ENCODE measurements around the gene GMCL2.
"Not testable (repeated sequence)": the region's sequence is repeated elsewhere in the genome, so short reads cannot be mapped to it uniquely, and the experiment has no call there.

GMCL2 gene, protein sequence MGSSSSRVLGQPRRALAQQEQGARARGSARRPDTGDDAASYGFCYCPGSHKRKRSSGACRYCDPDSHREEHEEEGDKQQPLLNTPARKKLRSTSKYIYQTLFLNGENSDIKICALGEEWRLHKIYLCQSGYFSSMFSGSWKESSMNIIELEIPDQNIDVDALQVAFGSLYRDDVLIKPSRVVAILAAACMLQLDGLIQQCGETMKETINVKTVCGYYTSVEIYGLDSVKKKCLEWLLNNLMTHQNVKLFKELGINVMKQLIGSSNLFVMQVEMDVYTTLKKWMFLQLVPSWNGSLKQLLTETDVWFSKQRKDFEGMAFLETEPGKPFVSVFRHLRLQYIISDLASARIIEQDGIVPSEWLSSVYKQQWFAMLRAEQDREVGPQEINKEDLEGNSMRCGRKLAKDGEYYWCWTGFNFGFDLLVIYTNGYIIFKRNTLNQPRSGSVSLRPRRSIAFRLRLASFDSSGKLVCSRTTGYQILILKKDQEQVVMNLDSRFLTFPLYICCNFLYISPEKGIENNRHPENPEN

DNA sequence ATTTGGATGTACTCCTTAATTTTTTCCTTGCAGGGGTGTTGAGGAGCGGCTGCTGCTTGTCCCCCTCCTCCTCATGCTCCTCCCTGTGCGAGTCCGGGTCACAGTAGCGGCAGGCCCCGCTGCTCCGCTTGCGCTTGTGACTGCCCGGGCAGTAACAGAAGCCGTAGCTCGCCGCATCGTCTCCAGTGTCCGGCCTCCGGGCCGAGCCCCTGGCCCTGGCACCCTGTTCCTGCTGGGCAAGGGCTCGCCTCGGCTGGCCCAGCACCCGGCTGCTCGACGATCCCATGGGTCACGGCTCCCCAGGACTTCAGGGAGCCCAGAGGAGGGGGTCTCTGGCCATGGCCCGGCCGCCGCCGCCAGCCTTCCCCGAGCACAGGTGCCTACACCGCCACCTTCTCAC is at the start of gene GMCL2:
Gene GMCL2 (minus strand): TSS at position 358 of the 400 bp plus-strand sequence. CDS start 72 bp downstream, at position 286.
- DNase-seq, result no peak

DNA sequence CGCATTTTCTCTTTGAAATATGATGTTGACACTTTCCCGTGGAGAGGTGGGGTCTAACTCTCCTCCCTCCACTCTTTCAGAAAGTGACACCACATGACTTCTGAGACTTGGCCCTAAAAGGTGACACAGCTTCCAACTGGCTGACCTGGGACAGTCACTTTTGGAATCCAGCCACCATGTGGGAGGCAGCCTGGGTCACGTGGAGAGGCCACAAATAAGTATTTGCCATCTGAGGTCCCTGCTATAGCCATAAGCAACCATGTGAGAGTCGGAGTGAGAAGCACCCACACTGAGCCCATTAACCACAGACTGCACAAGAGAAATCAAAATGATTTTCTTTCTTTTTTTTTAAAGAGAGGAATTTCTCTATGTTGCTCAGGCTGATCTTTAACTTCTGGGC is 49.5 kb upstream of the GMCL2 start:
- DNase-seq, result no peak

DNA sequence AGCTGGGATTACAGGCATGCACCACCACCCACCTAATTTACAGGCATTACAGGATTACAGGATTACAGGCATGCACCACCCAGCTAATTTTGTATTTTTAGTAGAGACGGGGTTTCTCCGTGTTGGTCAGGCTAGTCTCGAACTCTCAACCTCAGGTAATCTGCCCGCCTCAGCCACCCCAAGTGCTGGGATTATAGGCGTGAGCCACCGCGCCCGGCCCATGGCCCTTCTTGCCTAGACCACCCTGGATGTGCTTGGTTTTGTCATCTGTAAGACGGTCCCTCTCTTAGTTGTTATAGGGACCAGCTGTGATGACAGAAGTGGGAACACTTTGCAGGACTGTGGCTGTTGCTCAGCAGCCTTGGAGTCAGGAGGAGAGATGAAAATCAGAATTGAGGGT is 49.0 kb upstream of the GMCL2 start:
- DNase-seq, result no peak

DNA sequence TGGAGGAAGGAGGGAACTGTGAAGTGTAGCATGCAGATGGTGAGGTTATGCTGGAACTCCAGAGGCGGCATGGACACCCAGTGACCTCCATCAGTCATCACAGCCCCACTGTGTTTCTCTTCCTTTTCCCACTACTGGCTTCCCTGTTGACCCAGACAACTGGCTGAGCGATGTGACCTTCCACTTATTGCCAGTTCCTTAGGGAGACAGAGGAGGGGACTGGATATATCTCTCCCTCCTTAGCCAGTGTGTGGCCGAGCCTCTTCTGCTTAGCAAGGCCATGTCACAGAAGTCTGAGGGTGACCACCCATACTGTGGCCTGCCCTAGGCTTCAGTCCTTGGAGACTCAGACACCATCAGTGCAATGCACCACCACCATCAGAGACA is 48.4 kb upstream of the GMCL2 start:
- no peak for DNase-seq

DNA sequence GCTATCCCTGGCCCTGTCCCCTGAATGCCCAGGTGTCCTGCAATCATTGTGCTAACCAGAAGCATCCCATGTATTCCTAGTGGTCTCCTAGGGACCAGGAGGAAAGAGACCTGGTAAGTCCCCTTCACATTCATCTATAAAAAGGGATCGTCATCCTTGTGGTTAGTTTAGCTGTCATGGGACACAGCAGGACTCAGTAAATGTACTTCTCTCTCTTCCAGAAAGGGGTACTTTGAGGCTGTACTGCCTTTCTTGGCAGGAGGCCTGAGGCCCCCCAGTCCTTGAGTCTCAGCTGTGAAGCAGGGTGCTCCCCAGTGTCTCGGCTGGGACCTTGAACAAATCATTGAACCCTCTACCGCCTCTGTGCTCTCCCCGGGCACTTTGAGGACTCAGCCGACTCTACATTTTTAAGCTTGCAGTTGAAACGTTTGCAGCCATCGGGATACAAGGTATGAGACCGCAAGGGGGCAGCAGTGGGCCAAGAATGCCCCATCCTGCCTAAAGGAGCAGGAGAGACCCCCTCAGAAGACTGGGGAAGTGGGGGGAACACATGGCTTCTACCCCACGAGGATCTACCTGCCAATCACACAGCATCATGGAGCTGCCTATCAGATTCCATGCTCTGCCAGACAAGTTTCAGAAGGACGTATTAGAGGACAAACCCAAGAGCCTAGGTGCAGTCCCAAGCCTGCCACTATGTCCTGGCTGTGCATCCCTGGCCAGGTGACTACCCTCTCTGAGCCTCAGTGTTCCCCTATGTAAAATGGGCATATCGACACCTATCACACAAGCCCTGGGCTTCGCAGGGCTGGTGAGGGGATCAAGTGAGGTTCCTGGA is 47.8 kb upstream of the GMCL2 start:
- DNase-seq, result no peak

DNA sequence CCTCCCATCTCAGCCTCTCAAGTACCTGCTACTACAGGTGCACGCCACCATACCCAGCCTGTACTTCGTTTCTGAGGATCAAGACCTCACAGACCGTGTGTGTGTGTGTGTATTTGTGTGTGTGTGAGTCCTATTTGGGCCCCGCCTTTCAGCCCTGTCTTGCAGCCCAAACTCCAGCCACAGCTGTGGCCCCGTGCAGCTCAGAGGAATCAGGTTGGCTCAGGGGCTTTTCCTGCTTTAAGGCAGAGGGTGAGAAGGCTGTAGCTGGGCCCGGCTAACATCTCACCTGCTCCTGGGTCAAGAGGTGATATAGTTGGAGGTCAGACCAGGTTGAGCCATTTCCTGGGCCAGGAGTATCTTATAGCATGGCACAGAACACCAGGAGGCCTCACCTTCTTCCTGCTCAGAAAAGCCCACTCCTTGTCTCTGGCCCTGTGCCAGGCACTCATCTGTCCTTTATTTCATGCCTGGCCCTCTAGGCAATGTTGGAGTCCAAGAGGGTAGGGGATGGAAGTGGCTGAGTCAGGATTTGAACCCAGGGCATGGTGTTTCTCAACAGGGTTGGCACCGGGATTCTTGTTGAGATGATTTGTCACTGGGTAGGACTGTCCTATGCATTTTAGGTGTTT is 47.1 kb upstream of the GMCL2 start:
- no peak for DNase-seq

DNA sequence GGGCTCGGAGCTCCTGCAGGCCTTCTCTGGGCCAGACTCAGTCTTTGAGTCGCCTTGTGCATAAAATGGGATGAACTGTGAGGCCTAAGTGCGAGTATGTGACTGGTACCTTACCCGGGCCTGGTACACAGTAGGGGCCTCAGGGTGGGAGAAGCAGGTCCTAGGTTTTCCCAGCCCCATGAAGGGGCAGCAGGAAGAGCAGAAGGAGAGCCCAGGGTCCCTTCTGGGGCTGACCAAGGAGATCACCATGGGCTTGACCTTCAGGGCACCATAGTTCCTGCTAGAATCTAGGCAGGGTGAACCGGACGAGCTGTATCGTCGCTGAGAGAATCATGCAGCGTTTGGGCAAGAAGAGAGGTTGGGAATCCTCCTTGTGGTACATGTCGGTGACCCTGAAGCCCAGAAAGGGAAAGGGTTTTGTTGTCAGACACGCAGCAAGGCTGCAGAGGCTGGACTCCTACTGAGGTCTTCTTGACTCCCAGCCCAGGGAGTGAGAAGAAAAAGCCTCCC is 45.8 kb upstream of the GMCL2 start:
- no peak for DNase-seq

DNA sequence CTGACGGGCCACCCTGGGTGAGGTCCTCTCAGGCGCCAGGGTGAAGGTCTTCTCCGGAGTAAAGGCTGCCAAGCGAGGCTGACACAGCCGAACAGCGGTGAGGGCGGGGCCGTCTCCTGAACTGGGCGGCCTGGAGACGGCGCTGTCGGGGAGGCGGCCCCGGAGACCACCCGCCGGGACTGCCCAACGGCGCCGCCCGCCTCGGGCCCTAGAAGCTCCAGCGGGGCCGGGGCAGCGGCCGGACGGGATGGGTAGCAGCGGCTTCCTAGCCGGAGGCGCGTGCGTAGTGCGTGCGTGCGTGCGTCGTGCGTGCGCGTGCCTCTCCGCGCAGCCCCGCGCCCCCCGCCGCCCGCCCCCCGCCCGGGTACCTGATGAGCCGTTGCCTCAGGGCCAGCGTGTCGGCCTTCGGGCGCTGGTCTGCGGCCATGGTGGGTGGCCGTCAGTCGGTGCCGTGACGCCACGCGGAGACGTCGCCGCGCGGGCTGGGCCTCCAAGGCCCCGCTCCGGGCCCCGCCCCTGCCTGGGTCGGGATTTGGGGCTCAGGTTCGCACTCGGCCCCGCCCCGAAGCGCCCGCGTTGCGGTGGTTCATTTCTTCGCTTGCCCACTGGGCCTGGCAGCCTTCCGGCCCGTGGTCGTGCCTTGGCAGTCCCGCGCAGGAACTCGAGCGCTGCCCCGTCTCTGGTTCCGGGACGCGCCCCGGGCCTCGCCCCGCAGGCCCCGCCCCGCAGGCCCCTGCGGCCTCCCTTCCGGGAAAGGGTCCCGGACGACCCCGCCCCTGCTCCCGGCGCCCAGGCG is 45.2 kb upstream of the GMCL2 start, which contains the start of gene PHYKPL:
Gene PHYKPL (minus strand): TSS at position 679 of the 796 bp plus-strand sequence. CDS start 252 bp downstream, at position 427.
- peak; percentile 47 for DNase-seq

DNA sequence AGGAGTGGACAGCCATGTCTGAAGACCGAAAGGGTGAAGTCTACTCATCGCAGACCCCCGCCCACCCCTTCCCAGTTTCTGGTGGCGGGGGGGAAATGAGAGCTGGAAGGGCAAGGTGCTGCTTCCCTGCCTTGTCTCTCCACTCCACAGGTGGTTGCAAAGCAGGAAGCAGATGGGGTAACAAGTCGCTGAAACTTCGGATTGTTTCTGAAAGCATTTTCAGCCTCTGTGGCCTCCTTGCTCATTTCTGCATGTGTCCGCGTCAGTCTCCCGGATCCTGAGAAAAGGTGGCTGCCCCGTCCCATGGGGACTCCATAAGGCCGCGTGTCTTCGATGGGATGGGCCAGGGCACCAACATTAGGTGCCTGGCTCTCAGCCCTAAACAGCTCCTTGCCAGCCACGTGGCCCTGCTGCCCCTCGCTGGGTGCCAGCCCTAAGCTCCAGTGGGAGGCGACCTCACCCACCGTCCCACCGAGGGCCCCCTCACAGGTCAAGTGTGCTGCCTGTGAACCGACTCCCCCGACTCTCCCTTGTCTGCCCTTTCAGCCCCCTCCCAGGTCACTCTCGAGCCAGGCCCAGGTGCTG is 44.5 kb upstream of the GMCL2 start:
- DNase-seq, result no peak

DNA sequence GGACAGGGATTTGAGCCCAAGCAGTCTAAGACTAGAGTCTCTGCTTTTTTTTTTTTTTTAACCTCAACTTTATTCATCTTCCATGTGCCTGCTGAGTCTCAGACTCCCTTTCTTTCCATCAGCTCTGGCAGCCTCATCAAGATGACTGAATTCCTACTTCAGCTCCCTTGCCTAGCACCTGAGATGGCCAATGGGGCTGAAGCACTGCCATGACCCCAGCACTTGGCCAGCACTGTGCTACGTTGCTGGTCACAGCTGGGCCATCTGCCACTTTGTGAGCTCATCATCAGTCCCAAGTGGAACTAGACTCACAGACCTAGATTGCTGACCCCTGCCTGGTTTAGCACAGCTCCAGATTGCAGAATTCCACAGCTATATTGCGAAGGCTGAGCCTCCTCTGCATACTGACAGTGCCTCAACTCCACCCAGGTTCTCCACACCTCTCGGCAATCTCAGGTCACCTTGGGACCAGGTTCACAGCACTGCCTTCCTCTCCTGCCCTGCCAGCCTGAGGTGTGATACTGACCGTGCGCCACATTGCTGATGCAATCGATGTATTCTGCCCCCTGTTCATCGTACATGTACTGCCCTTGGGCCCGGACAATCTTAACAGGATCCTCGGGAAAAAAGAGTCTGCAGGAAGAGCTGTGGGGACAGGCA is 43.8 kb upstream of the GMCL2 start:
- no peak for DNase-seq

DNA sequence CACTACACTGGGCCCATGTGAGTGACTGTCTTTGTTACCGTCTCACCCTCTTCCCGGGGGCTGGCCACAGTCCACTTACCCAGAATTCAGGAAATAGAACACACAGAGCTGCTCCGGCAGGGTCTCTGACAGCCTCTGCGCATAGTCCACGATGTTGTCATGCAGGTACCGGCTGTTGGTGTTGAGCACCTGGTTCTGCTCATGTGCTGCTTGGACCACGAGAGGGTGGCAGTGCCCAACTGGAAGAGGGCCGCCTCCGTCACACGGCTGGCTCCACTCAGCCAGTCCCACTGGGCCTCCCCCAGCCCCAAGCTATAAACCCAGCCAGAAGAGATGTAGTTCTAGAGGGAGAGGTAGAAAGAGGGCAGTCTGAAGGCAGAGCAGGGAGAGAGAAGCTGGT is 42.7 kb upstream of the GMCL2 start:
- no peak for DNase-seq

DNA sequence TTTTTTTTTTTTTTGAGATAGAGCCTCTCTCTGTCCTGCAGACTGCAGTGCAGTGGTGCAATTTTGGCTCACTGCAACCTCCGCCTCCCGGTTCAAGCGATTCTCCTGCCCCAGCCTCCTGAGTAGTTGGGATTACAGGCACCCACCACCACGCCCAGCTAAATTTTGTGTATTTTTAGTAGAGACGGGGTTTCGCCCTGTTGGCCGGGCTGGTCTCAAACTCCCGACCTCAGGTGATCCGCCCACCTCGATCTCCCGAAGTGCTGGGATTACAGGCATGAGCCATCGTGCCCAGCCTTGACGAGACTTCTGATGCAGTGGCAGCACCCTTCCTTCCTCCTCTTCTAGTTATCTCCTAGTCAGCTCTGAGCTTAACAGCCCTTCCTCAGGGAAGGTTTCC is 41.9 kb upstream of the GMCL2 start:
- DNase-seq, result not testable (repeated sequence)

DNA sequence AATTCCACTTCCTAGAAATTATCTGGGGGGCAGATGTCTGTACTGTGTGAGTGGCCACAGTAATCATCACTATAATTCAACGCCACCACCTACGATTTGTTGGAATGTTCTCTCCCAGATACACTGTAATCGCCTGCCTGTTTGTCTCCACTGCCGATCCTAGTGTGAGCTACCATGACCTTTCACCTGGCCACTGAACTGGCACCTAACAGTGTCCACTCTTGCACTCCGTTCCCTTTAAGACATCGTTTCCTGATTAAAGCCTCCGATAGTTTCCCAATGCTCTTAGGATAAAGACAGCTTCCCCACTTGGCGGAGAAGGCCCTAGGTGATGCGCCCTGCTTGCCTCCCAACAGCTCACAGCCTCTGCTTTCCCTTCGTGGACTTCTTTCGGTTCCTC is 41.4 kb upstream of the GMCL2 start:
- no peak for DNase-seq

DNA sequence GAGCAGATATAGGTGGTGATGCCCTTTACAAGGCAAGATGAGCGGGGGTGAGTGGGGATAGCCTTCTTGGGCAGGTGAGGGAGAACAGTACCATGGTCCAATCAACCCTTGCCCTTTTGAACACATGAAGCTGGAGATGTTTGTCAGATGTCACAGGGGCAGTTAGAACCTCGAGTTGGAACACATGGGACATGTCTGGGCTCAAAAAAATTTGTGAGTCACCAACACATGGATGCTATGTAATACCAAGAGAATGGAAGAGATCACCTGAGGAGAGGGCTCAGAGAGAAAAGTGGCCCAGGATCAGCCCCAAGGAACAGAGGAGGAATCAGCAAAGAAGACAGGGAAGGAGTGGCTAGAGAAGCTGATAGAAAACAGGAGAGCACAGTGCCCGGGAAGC is 40.8 kb upstream of the GMCL2 start:
- DNase-seq, result no peak

DNA sequence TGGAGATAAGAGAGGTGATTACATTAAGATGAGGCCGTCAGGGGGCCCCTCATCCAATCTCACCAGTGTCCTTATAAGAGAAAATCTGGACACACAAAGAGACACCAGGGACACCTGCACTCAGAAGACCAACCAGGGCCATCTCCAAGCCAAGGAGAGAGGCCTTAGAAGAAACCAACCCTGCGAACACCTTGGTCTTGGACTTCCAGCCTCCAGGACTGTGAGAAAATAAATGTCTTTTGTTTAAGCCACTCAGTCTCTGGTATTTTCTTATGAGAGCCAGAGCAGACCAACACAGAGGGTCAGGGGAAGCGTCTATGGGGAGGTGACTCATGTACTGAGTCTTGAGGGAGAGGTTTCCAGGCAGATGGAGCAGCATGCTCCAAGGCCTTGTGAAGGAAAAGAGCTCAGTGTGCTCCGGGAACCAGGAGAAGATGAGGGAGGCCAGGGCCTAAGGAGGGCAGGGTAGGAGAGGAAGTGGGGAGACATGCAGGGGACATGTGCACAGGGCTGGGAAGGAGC is 40.0 kb upstream of the GMCL2 start:
- DNase-seq, result no peak

DNA sequence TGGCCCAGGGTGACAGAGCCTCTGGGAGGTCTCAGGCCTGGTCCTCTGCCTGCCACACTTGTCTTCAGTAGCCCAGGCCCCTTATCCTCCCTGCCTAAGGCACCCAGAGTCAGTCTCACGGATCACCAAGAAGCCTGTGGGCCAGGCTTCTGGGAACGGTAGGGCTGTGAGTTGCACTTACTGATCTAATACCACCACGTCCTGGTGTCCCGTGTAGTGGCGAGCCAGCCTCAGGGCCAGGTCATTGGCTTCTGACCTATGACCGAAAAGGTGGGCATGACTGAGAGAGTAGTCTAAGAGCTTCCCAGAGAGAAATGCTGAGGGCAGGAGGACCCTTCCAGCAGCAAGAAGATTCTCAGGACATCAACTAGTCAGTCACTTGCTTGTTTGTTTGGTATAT is 38.0 kb upstream of the GMCL2 start:
- no peak for DNase-seq

DNA sequence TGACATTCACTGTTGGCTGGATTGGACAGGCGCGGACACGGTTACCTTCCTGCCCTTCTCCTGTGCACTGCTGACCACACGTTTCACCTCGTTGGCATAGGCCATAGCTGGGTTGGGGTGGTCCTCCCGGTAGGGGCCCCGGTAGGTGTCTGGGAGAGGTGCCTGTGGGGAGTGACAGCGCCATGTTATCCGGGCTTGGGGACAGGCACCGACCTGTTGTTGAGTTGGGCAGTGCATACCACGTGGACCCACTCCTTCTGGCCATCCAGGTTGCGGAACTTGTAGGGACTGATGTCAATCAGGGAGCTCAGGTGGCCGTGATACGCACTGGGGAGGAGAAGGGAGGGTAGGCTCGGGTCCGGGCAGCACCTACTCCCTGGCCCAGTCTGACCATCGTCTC is 37.2 kb upstream of the GMCL2 start:
- DNase-seq, result no peak

DNA sequence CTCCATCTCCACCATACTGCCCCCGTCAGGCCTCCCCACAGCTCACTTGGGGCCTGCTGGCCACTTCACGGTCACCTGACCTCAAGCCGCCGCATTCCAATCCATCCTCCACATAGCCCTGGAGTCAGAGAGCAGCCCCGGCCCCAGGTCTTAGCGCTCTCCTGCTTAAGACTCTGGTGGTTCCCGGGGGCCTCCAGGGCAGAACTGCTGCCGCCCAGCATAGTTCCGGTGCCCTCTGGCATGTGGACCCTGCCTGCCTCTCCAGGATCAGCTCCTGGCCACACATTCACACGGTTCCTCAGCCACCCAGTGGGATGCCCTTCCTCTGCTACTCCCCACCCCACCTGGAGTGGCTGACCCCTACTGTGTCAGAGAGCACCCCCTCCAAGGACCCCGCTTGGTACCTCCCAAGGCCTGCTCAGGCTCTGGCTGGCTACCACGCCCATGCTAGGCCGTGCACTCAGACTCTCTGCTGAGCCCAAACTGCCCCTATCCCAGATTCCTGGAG is 36.7 kb upstream of the GMCL2 start:
- DNase-seq, result no peak

DNA sequence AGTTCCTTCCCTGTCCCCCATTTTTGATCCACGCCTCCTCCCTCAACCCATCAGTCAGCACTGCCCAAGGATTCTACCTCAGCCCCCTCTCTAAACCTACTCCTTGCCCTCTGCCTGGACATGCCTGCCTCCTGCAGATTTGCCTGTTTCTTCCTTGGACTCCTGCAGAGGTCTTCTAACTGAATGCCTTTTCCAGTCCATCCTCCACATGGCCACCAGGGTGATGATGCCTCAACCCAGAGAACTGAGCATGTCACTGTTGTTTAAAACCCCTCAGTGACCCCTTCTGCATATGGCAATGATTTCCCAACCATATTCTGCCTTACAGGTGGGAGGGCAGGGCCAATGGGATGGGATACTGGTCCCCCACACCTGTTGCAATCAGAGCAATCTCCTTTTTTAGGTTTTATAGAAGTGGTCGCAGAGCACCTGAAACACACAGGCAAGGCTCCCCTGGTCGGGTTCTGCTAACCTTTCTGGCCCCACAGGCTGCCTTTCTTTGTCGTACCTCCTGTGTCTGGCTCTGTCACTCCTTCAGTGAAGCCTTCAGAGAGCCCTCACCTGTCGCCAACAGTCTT is 36.1 kb upstream of the GMCL2 start:
- DNase-seq, result no peak

DNA sequence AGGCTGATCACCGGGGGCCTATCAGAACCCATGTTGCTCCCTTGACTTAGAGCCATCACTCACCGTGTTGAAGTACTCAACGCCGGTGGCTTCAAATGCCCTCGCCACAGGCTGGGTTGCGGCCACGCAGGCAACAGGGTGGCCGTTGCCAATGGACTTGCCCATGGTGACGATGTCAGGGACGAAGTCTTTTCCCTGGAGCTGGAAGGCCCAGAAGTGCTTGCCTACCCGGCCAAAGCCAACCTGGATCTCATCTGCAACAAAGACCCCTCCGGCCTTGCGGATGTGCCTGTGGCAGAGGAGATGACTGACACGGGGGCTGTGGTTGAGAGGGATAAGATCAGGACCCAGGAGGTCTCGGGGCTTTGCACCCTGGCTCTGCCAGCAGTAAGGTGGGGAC is 35.1 kb upstream of the GMCL2 start:
- no peak for DNase-seq

DNA sequence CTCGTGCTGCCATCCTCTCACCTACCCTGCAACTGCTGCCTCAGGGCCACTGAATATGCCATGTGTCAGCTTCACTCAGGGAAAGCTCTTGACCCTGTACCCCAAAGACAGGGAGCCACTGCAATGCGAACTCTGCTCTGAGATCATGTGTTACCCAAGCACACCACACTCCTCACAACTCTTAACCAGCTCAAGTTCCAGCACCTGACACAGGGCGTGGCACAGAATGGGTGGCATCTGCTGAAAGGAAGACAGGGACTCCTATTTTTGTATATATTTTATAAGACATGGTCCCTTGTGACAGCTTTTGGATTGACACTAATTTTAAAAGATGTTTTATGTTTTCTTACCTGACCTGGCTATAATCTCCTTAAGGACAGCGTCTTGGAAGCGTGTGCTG is 34.7 kb upstream of the GMCL2 start:
- no peak for DNase-seq

Measured in NCI-H510A (cell line).